H1 (cell line): Measurements from ENCODE around the gene ANO2. TPM values are rescaled to one million over a fixed set of nuclear protein-coding genes. Genes with fewer than 3 reads are reported as not detected.

ENCODE experiments used
- CTCF ChIA-PET: fragments of 300-600 bp; sonication (Branson Sonifier 250); formaldehyde crosslinking; loops from one replicate; lab custom pipeline; 2021; ENCODE audit not compliant: partially characterized antibody; lab: Charles Lee
- POLR2A ChIA-PET: fragments of 300-600 bp; sonication (Branson Sonifier 250); formaldehyde crosslinking; loops from one replicate; lab custom pipeline; 2021; ENCODE audit warnings: inconsistent platforms; ENCODE audit not compliant: partially characterized antibody; lab: Charles Lee
- DNase-seq, 2 experiments: peaks; one replicate each; pipeline versions ENCODE4 v3.0.0 to v3.0.0-alpha.2; 2010 to 2022; ENCODE audit warnings: low spot score in 2 of 2, low read depth in 1 of 2, mixed read lengths in 1 of 2
- FAIRE-seq: peaks from 2 replicates; lab custom pipeline; 2011; peaks lifted over from hg19 to GRCh38; lab: Jason Lieb, UNC
- H2AFZ ChIP-seq: 2 replicates; pipeline ENCODE4 v1.8.1; 2012; ENCODE audit warnings: low read length, inconsistent platforms
- H2AK5ac ChIP-seq: 2 replicates; pipeline ENCODE4 v1.6.1; 2013; ENCODE audit warnings: low read depth, low read length
- H2BK120ac ChIP-seq: replicated peaks from 2 replicates; pipeline ENCODE3; 2013; ENCODE audit warnings: low read depth, low read length, inconsistent platforms
- H2BK12ac ChIP-seq: 2 replicates; pipeline ENCODE4 v1.6.1; 2013; ENCODE audit warnings: low read depth, low read length
- H2BK15ac ChIP-seq: 2 replicates; pipeline ENCODE4 v1.6.1; 2013; ENCODE audit warnings: low read length
- H2BK20ac ChIP-seq: 2 replicates; pipeline ENCODE4 v1.6.1; 2013; ENCODE audit warnings: low read length
- H2BK5ac ChIP-seq: 2 replicates; pipeline ENCODE4 v1.6.1; 2013; ENCODE audit warnings: low read depth, low read length
- H3K14ac ChIP-seq: 2 replicates; pipeline ENCODE4 v1.6.1; 2013; ENCODE audit warnings: inconsistent platforms; ENCODE audit not compliant: insufficient read length
- H3K18ac ChIP-seq: 2 replicates; pipeline ENCODE4 v1.6.1; 2013; ENCODE audit warnings: low read length; ENCODE audit errors: extremely low read depth
- H3K23ac ChIP-seq: 2 replicates; pipeline ENCODE4 v1.6.1; 2013; ENCODE audit warnings: inconsistent platforms; ENCODE audit not compliant: insufficient read length
- H3K23me2 ChIP-seq: 2 replicates; pipeline ENCODE4 v1.6.1; 2013; ENCODE audit warnings: low read depth, low read length
- H3K27ac ChIP-seq: 2 replicates; pipeline ENCODE4 v1.6.1; 2011; ENCODE audit warnings: low read depth, low read length, inconsistent platforms
- H3K27me3 ChIP-seq, 4 experiments: replicated peaks in 1 of 4; 1 replicate in 1 of 4; 2 replicates in 3 of 4; pipeline versions ENCODE4 v1.6.1 to v1.8.1; 2011 to 2013; ENCODE audit warnings: low read length in 3 of 4, mild to moderate bottlenecking in 3 of 4, inconsistent platforms in 2 of 4, mixed read lengths in 2 of 4, moderate library complexity in 1 of 4; ENCODE audit not compliant: control insufficient read depth in 3 of 4, insufficient read depth in 3 of 4; ENCODE audit errors: extremely low read depth in 1 of 4
- H3K36me3 ChIP-seq, 4 experiments: 2 replicates each; pipeline versions ENCODE4 v1.6.1 to v1.8.1; 2011 to 2013; ENCODE audit warnings: mild to moderate bottlenecking in 4 of 4, low read length in 3 of 4, moderate library complexity in 2 of 4, control low read depth in 1 of 4, inconsistent platforms in 1 of 4; ENCODE audit not compliant: insufficient read depth in 4 of 4, control insufficient read depth in 2 of 4
- H3K4ac ChIP-seq: replicated peaks from 2 replicates; pipeline ENCODE3; 2013; ENCODE audit warnings: low read length, low read depth, mixed read lengths, inconsistent platforms; ENCODE audit not compliant: insufficient read length
- H3K4me1 ChIP-seq, 4 experiments: replicated peaks in 1 of 4; 1 replicate in 1 of 4; 2 replicates in 3 of 4; pipeline versions ENCODE4 v1.6.1 to v1.8.1; 2011 to 2013; ENCODE audit warnings: low read length in 3 of 4, inconsistent platforms in 2 of 4, mixed read lengths in 1 of 4; ENCODE audit not compliant: insufficient read depth in 4 of 4, control insufficient read depth in 3 of 4
- H3K4me2 ChIP-seq, 2 experiments: 2 replicates each; pipeline versions ENCODE4 v1.6.1 to v1.8.1; 2011 to 2013; ENCODE audit warnings: low read depth in 2 of 2, low read length in 2 of 2, control low read depth in 1 of 2, inconsistent platforms in 1 of 2, mild to moderate bottlenecking in 1 of 2; ENCODE audit not compliant: insufficient read depth in 1 of 2
- H3K4me3 ChIP-seq, 4 experiments: fragments of 200-600, 300-600 bp in 1 of 4; sonication (generic), shearing (Covaris generic), sonication (Bioruptor Twin) in 1 of 4; 2 replicates each; pipeline versions ENCODE4 v1.5.1 to v1.8.1; 2011 to 2016; ENCODE audit warnings: low read length in 4 of 4, low read depth in 3 of 4, control low read depth in 2 of 4, inconsistent platforms in 2 of 4, mild to moderate bottlenecking in 2 of 4, mixed read lengths in 1 of 4, moderate library complexity in 1 of 4; ENCODE audit not compliant: insufficient read depth in 2 of 4; ENCODE audit errors: extremely low read depth in 1 of 4
- H3K56ac ChIP-seq: replicated peaks from 2 replicates; pipeline ENCODE3; 2013; ENCODE audit warnings: low read depth, mild to moderate bottlenecking, mixed read lengths, low read length, inconsistent platforms; ENCODE audit not compliant: insufficient read length
- H3K79me1 ChIP-seq: 2 replicates; pipeline ENCODE4 v1.6.1; 2013; ENCODE audit warnings: low read depth, low read length, control low read depth
- H3K79me2 ChIP-seq, 2 experiments: 2 replicates each; pipeline versions ENCODE4 v1.6.1 to v1.8.1; 2012 to 2013; ENCODE audit warnings: low read length in 2 of 2, mild to moderate bottlenecking in 2 of 2, inconsistent platforms in 1 of 2; ENCODE audit not compliant: insufficient read depth in 2 of 2, control insufficient read depth in 1 of 2
- H3K9ac ChIP-seq, 4 experiments: replicated peaks in 1 of 4; 1 replicate in 1 of 4; 2 replicates in 3 of 4; pipeline versions ENCODE4 v1.6.1 to v1.8.1; 2011 to 2013; ENCODE audit warnings: low read depth in 3 of 4, low read length in 3 of 4, control low read depth in 2 of 4, mild to moderate bottlenecking in 2 of 4, moderate library complexity in 2 of 4, inconsistent platforms in 1 of 4; ENCODE audit errors: extremely low read depth in 1 of 4
- H3K9me3 ChIP-seq, 2 experiments: 2 replicates each; pipeline versions ENCODE4 v1.6.1 to v1.8.1; 2012 to 2013; ENCODE audit warnings: mild to moderate bottlenecking in 2 of 2, moderate library complexity in 2 of 2, control low read depth in 1 of 2, inconsistent platforms in 1 of 2, low read depth in 1 of 2, low read length in 1 of 2, mixed read lengths in 1 of 2; ENCODE audit not compliant: insufficient read depth in 2 of 2
- H4K20me1 ChIP-seq, 2 experiments: replicated peaks in 1 of 2; 2 replicates each; pipeline versions ENCODE3 to v1.8.1; 2011 to 2013; ENCODE audit warnings: inconsistent platforms in 2 of 2, low read length in 2 of 2, mild to moderate bottlenecking in 1 of 2; ENCODE audit not compliant: insufficient read depth in 2 of 2, control insufficient read depth in 1 of 2
- H4K5ac ChIP-seq: 2 replicates; pipeline ENCODE4 v1.6.1; 2013; ENCODE audit warnings: low read length, low read depth, mixed read lengths, inconsistent platforms; ENCODE audit not compliant: insufficient read length
- H4K8ac ChIP-seq: 2 replicates; pipeline ENCODE4 v1.8.0; 2013; ENCODE audit warnings: mild to moderate bottlenecking, moderate library complexity, low read length, inconsistent platforms; ENCODE audit not compliant: insufficient read depth; ENCODE audit errors: extremely low read depth
- H4K91ac ChIP-seq: replicated peaks from 2 replicates; pipeline ENCODE3; 2013; ENCODE audit warnings: low read length, mixed read lengths, inconsistent platforms; ENCODE audit not compliant: insufficient read length
- BRCA1 ChIP-seq: IDR thresholded peaks from 2 replicates; pipeline ENCODE4 v1.6.1; 2012; ENCODE audit warnings: low read depth, low read length, improper control_type of control experiment
- CBX8 ChIP-seq: fragments of 300-800, 300-1000 bp; sonication (generic); IDR thresholded peaks from 2 replicates; pipeline ENCODE4 v1.7.1; 2016; ENCODE audit warnings: low read depth, low read length, borderline replicate concordance
- CHD2 ChIP-seq: IDR thresholded peaks from 2 replicates; pipeline ENCODE4 v1.6.1; 2012; ENCODE audit warnings: low read length, improper control_type of control experiment
- EGR1 ChIP-seq: IDR thresholded peaks from 2 replicates; pipeline ENCODE4 v1.6.1; 2011; ENCODE audit warnings: low read depth, low read length, borderline replicate concordance
- EP300 ChIP-seq, 2 experiments: IDR thresholded peaks; 1 replicate in 1 of 2; 2 replicates in 1 of 2; pipeline ENCODE4 v1.6.1; 2011 to 2012; ENCODE audit warnings: low read depth in 2 of 2, low read length in 2 of 2, mild to moderate bottlenecking in 2 of 2, borderline replicate concordance in 1 of 2, inconsistent platforms in 1 of 2, moderate library complexity in 1 of 2
- HDAC2 ChIP-seq, 2 experiments: fragments of 300-600 bp in 1 of 2; sonication (generic) in 1 of 2; IDR thresholded peaks; 2 replicates each; pipeline ENCODE4 v1.6.1; 2011 to 2012; ENCODE audit warnings: low read depth in 2 of 2, low read length in 2 of 2, mild to moderate bottlenecking in 2 of 2, moderate library complexity in 2 of 2, borderline replicate concordance in 1 of 2, inconsistent platforms in 1 of 2
- MAFK ChIP-seq: IDR thresholded peaks from 2 replicates; pipeline ENCODE4 v1.6.1; 2012; ENCODE audit warnings: low read depth, mild to moderate bottlenecking, improper control_type of control experiment, low read length
- SIRT6 ChIP-seq: IDR thresholded peaks from one replicate; pipeline ENCODE4 v1.7.1; 2012; ENCODE audit warnings: low read length, inconsistent platforms
- SP1 ChIP-seq: IDR thresholded peaks from 2 replicates; pipeline ENCODE4 v1.6.1; 2011; ENCODE audit warnings: low read depth, low read length
- SP4 ChIP-seq: IDR thresholded peaks from 2 replicates; pipeline ENCODE4 v1.6.1; 2012; ENCODE audit warnings: low read length, inconsistent platforms
- TAF1 ChIP-seq: IDR thresholded peaks from 2 replicates; pipeline ENCODE4 v1.6.1; 2011; ENCODE audit warnings: mild to moderate bottlenecking, low read depth, low read length
- TEAD4 ChIP-seq: IDR thresholded peaks from 2 replicates; pipeline ENCODE4 v1.6.1; 2012; ENCODE audit warnings: low read depth, low read length, inconsistent platforms, mixed read lengths
- WGBS, 2 experiments: shearing (Covaris generic) in 1 of 2; methylation state at CpG; one replicate each; pipeline versions ENCODE4 v1.1.6 to v1.1.7; 2013 to 2015; ENCODE audit warnings: low lambda C conversion rate in 2 of 2, mixed read lengths in 2 of 2, inconsistent platforms in 1 of 2, low coverage in 1 of 2, missing lambda C conversion rate in 1 of 2; ENCODE audit not compliant: insufficient replicate concordance in 2 of 2, insufficient coverage in 1 of 2, insufficient read length in 1 of 2; ENCODE audit errors: extremely low coverage in 1 of 2, missing lambda C conversion rate in 1 of 2; 5-methylcytosine and 5-hydroxymethylcytosine counted together
- polyA plus RNA-seq, 7 experiments: library from polyadenylated mRNA; depleted of rRNA in 3 of 7; stranded (reverse) in 5 of 7; unstranded in 2 of 7; fragments of >200 nt in 5 of 7; fragments of 200-250 nt in 2 of 7; gene quantifications; 1 replicate in 5 of 7; 2 replicates in 1 of 7; 4 replicates in 1 of 7; pipeline versions ENCODE4 v1.2.1 to v1.2.3, GENCODE V29; 2011 to 2013; ENCODE audit warnings: missing spikeins in 2 of 7, mixed read lengths in 2 of 7
- total RNA-seq: library from RNA; stranded (reverse); fragmentation: NEBNext Ultra II Directional; extraction: Animal tissue kit (Norgen Biotek cat#: 25700); gene quantifications from 2 replicates; pipeline ENCODE4 v1.2.1, GENCODE V29; 2021
- TF ChIP-seq, protein P1 (sequence below): IDR thresholded peaks from 2 replicates; pipeline ENCODE4 v1.6.1; 2012; ENCODE audit warnings: inconsistent platforms

The ANO2 gene
- total and polyA plus RNA-seq, 2 of the 8 experiments (the other 6 are each of a cell fraction or from before 2014, with no cell fraction given) = 1.9 to 5.5 TPM

GRCh38 chr12:5568325-5568981, 376.6 kb downstream of the ANO2 start:
- Histone ChIP-seq H3K56ac (no peak overlapping the region), H2BK12ac (no peak overlapping the region), H3K14ac (no peak overlapping the region), H3K9ac (no peak overlapping the region), H2BK20ac (no peak overlapping the region), H3K4me2 (no peak overlapping the region), H3K4me1 (no peaks in the 10 kb centered on the region), H4K8ac (no peak overlapping the region), H2BK120ac (no peak overlapping the region), H4K91ac (no peak overlapping the region), H3K36me3 (no peaks in the 10 kb centered on the region), H3K4me3 (no peak overlapping the region), H2AK5ac (no peak overlapping the region), H4K20me1 (no peaks in the 10 kb centered on the region), H3K79me1 (no peaks in the 10 kb centered on the region; the same call in 1 of the 2 replicates), H4K5ac (no peak overlapping the region), H3K79me2 (no peaks in the 10 kb centered on the region), H2BK5ac (no peak overlapping the region), H3K23ac (no peak overlapping the region), H2AFZ (no peak overlapping the region), H3K23me2 (no peaks in the 10 kb centered on the region), H3K9me3 (no peaks in the 10 kb centered on the region), H2BK15ac (no peak overlapping the region), H3K4ac (no peak overlapping the region), H3K27me3 (no peaks in the 10 kb centered on the region), H3K27ac (no peak overlapping the region), H3K18ac (no peak overlapping the region)
- ChIA-PET POLR2A (interaction anchor here (1.0 kb wide), 1 partner anchor 18 kb away, joined by 3 read pairs; no protein-coding TSS in a partner anchor), CTCF (interaction anchor here (0.8 to 6.1 kb wide), 6 partner anchors 8 to 81 kb away, joined by 3 to 33 read pairs (median 10); no protein-coding TSS in a partner anchor)
- no peak for DNase-seq
- WGBS, 2 experiments = 95% methylated on average over 17 of the region's 17 CpGs; no CpG with 5 or more reads in 1 of the 2 experiments
- FAIRE-seq = no peak
- TF ChIP-seq SP1 = no peak
- TF ChIP-seq, protein P1, sequence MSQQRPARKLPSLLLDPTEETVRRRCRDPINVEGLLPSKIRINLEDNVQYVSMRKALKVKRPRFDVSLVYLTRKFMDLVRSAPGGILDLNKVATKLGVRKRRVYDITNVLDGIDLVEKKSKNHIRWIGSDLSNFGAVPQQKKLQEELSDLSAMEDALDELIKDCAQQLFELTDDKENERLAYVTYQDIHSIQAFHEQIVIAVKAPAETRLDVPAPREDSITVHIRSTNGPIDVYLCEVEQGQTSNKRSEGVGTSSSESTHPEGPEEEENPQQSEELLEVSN = no peak
- TF ChIP-seq CHD2 = no peak
- TF ChIP-seq CBX8 = no peak
- no peak for TF ChIP-seq EP300 (IDR thresholded peaks at IDR 0.05; ENCODE audit: borderline replicate concordance in 1 of 2, low read depth in 2 of 2, low read length in 2 of 2)
- TF ChIP-seq TEAD4 = no peak
- TF ChIP-seq TAF1 = no peak
- no peak for TF ChIP-seq EGR1
- TF ChIP-seq SP4 = no peak
- TF ChIP-seq MAFK = no peak
- no peak for TF ChIP-seq BRCA1
- no peak for TF ChIP-seq SIRT6
- no peak for TF ChIP-seq HDAC2 (IDR thresholded peaks at IDR 0.05; ENCODE audit: borderline replicate concordance in 1 of 2, low read depth in 2 of 2, low read length in 2 of 2)
